ENCODE measurements around the gene TCF21. TPM values are rescaled to one million over a fixed set of nuclear protein-coding genes. Genes with fewer than 3 reads are reported as not detected.
A peak's percentile ranks its signal among the peaks of the same experiment; 100 is the strongest.

TCF21 gene
- total and polyA plus RNA-seq, 2 experiments from 2014 or later, result 3.8 to 4.1 TPM

GRCh38 chr6:133892813-133893691, 4.1 kb downstream of the TCF21 start:
- in situ Hi-C loops (cut with MboI), result no loop called here
- WGBS, 2 experiments (ENCODE audit: low coverage in 1 of 2, low lambda C conversion rate in 2 of 2, missing lambda C conversion rate in 2 of 2), result 44 to 45% methylated on average over 41 of the region's 41 CpGs
- Histone ChIP-seq H3K36me3 (ENCODE audit: low read depth) (no peaks in the 10 kb centered on the region), H3K9me3 (ENCODE audit: low read depth) (no peaks in the 10 kb centered on the region), H3K9me2 (ENCODE audit: insufficient read depth) (no peaks in the 10 kb centered on the region), H3K4me3 (no peak overlapping the region), H3F3A (ENCODE audit: insufficient read depth) (no peaks in the 10 kb centered on the region), H3K27me3 (replicated peaks; ENCODE audit: insufficient read depth) (peaks cover 73% of the 10 kb centered on the region), H3K79me2 (ENCODE audit: insufficient read depth) (no peaks in the 10 kb centered on the region), H4K20me1 (ENCODE audit: insufficient read depth) (no peaks in the 10 kb centered on the region), H3K4me1 (ENCODE audit: insufficient read depth) (no peaks in the 10 kb centered on the region), H3K4me2 (ENCODE audit: unreplicated experiment) (no peak overlapping the region), H2AFZ (no peak overlapping the region), H3K9ac (no peak overlapping the region), H3K27ac (no peak overlapping the region)
- TF ChIP-seq EZH2phosphoT487 (IDR thresholded peaks at IDR 0.05; ENCODE audit: insufficient read depth, low read depth), result no peak
- TF ChIP-seq EZH2 (IDR thresholded peaks at IDR 0.05; ENCODE audit: insufficient read depth, poor library complexity, severe bottlenecking), result no peak
- no peak for DNase-seq

GRCh38 chr6:133893946-133894345, 5.0 kb downstream of the TCF21 start:
- Histone ChIP-seq H3K27ac (no peak overlapping the region), H3K27me3 (replicated peaks; ENCODE audit: insufficient read depth) (peaks cover 64% of the 10 kb centered on the region), H3K9me3 (ENCODE audit: low read depth) (no peaks in the 10 kb centered on the region), H3K4me1 (ENCODE audit: insufficient read depth) (no peaks in the 10 kb centered on the region), H3K36me3 (ENCODE audit: low read depth) (no peaks in the 10 kb centered on the region), H4K20me1 (ENCODE audit: insufficient read depth) (no peaks in the 10 kb centered on the region), H2AFZ (no peak overlapping the region), H3K79me2 (ENCODE audit: insufficient read depth) (no peaks in the 10 kb centered on the region), H3K4me3 (no peak overlapping the region), H3F3A (ENCODE audit: insufficient read depth) (no peaks in the 10 kb centered on the region), H3K9ac (no peak overlapping the region), H3K4me2 (ENCODE audit: unreplicated experiment) (no peak overlapping the region), H3K9me2 (ENCODE audit: insufficient read depth) (no peaks in the 10 kb centered on the region)
- TF ChIP-seq EZH2 (IDR thresholded peaks at IDR 0.05; ENCODE audit: insufficient read depth, poor library complexity, severe bottlenecking) (no peak), EZH2phosphoT487 (IDR thresholded peaks at IDR 0.05; ENCODE audit: insufficient read depth, low read depth) (no peak)
- in situ Hi-C loops (cut with MboI), result no loop called here
- WGBS, 2 experiments (ENCODE audit: low coverage in 1 of 2, low lambda C conversion rate in 2 of 2, missing lambda C conversion rate in 2 of 2), result 42 to 45% methylated on average over 4 of the region's 4 CpGs
- no peak for DNase-seq

DNA sequence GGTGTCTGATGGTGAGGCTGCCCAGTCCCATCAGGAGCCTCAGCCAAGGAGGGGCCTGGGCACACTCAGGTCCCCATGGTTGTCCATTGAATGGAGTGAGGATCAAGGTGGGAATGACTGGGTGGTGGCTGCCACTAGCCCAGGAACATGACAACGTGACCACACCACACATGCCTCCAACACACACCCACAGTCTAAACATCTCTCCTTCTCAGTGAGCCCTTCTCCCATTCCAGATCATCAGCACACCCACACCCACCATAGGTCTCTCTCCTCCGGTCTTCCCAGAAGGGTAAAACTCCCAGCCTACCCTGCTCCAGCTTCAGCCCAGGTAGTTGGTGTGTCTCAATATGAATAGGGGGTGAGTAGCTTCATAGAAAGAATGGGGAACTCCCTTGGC, 5.5 kb downstream of the TCF21 start:
- TF ChIP-seq EZH2phosphoT487 (IDR thresholded peaks at IDR 0.05; ENCODE audit: insufficient read depth, low read depth), result no peak
- DNase-seq, result no peak
- no peaks in the 10 kb centered on the region for H3K4me1 ChIP-seq (ENCODE audit: insufficient read depth)
- no peaks in the 10 kb centered on the region for H3K9me2 ChIP-seq (ENCODE audit: insufficient read depth)
- no peaks in the 10 kb centered on the region for H3K79me2 ChIP-seq (ENCODE audit: insufficient read depth)
- no peaks in the 10 kb centered on the region for H3K36me3 ChIP-seq (ENCODE audit: low read depth)
- no peaks in the 10 kb centered on the region for H3K9me3 ChIP-seq (ENCODE audit: low read depth)
- H4K20me1 ChIP-seq (ENCODE audit: insufficient read depth), result no peaks in the 10 kb centered on the region
- H3K4me3 ChIP-seq, result no peak overlapping the region
- H3K27me3 ChIP-seq (replicated peaks; ENCODE audit: insufficient read depth), result peaks cover 62% of the 10 kb centered on the region
- H3K27ac ChIP-seq, result no peak overlapping the region
- H3K9ac ChIP-seq, result no peak overlapping the region
- in situ Hi-C loops (cut with MboI), result no loop called here
- no peak overlapping the region for H2AFZ ChIP-seq
- H3F3A ChIP-seq (ENCODE audit: insufficient read depth), result no peaks in the 10 kb centered on the region
- 59 to 69% methylated on average over 2 of the region's 2 CpGs for WGBS, 2 experiments (ENCODE audit: low coverage in 1 of 2, low lambda C conversion rate in 2 of 2, missing lambda C conversion rate in 2 of 2)
- no peak overlapping the region for H3K4me2 ChIP-seq (ENCODE audit: unreplicated experiment)

DNA sequence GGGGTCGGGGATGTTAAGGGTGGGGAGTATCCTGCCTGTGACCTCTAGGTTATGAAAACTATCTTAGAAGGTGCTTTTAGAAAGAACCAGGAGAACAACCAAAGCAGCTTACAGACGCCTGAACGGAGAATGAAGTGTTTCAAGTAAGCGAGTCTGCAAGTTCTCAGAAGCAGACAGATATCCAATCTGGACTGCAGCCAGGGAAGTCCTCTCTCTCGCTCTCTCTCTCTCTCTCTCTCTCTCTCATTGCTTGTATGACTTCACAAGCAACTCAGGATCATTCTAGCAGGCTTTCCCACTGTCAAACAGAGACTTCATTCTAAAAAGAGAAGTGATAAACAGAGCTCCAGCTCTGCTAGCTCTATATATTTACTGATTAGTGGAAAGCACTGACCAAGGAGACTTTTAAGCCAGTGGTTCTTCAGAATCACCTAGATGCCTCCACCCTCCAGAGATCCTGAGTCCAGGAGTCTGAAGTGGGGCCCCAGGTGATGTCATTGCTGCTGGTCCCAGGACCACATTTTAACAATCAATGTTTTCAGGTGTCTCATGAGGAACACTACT, 6.0 kb downstream of the TCF21 start:
- Histone ChIP-seq H2AFZ (no peak overlapping the region), H3K4me2 (ENCODE audit: unreplicated experiment) (no peak overlapping the region), H3K9ac (no peak overlapping the region), H3K9me3 (ENCODE audit: low read depth) (no peaks in the 10 kb centered on the region), H4K20me1 (ENCODE audit: insufficient read depth) (no peaks in the 10 kb centered on the region), H3F3A (ENCODE audit: insufficient read depth) (no peaks in the 10 kb centered on the region), H3K4me3 (no peak overlapping the region), H3K4me1 (ENCODE audit: insufficient read depth) (no peaks in the 10 kb centered on the region), H3K27ac (no peak overlapping the region), H3K36me3 (ENCODE audit: low read depth) (no peaks in the 10 kb centered on the region), H3K79me2 (ENCODE audit: insufficient read depth) (no peaks in the 10 kb centered on the region), H3K9me2 (ENCODE audit: insufficient read depth) (no peaks in the 10 kb centered on the region), H3K27me3 (replicated peaks; ENCODE audit: insufficient read depth) (peaks cover 57% of the 10 kb centered on the region)
- 37 to 49% methylated on average over 5 of the region's 5 CpGs for whole genome bisulfite sequencing, 2 experiments (ENCODE audit: low coverage in 1 of 2, low lambda C conversion rate in 2 of 2, missing lambda C conversion rate in 2 of 2)
- in situ Hi-C loops (cut with MboI), result no loop called here
- peak; percentile 33 for DNase-seq
- TF ChIP-seq EZH2phosphoT487 (IDR thresholded peaks at IDR 0.05; ENCODE audit: insufficient read depth, low read depth), result no peak
- TF ChIP-seq EZH2 (IDR thresholded peaks at IDR 0.05; ENCODE audit: insufficient read depth, poor library complexity, severe bottlenecking), result no peak
